ENCODE data around the gene GFM2. TPM values are rescaled to one million over a fixed set of nuclear protein-coding genes. Genes with fewer than 3 reads are reported as not detected.
"Not testable (repeated sequence)": the region's sequence is repeated elsewhere in the genome, so short reads cannot be mapped to it uniquely, and the experiment has no call there.

Gene GFM2
- total RNA-seq = 32.4 and 35.5 TPM in 2 replicates

GRCh38 chr5:74766849-74767578 lies at the start of gene GFM2, which contains the start of gene NSA2:
Gene GFM2, minus strand, starts transcription at chr5:74767117. Its CDS starts 3,375 bp downstream, at chr5:74763742.
Gene NSA2, plus strand, starts transcription at chr5:74767249. Its CDS starts 112 bp downstream, at chr5:74767361.
- H3K36me3 Mint-ChIP-seq (ENCODE audit: low read depth) = peaks cover 28% of the 10 kb centered on the region
- no peaks in the 10 kb centered on the region for H3K27me3 Mint-ChIP-seq (ENCODE audit: insufficient read depth)
- peak within 1 kb of the TSS; percentile 98 for H3K4me3 Mint-ChIP-seq
- peak; percentile 91 for DNase-seq (ENCODE audit: low spot score)
- no peaks in the 10 kb centered on the region for H3K9me3 Mint-ChIP-seq
- H3K27ac Mint-ChIP-seq = peak within 1 kb of the TSS; percentile 98
- intact Hi-C loops (cut with micrococcal nuclease) = loop anchor here (1.0 to 10.0 kb wide), 16 partner anchors 82 to 1490 kb away; partner anchors contain the start of genes ANKRA2, BTF3, CERT1 and ENC1
- H3K4me1 Mint-ChIP-seq (ENCODE audit: low read depth) = peaks cover 17% of the 10 kb centered on the region

- DNase-seq (ENCODE audit: low spot score) = no peak
- no peaks in the 10 kb centered on the region for H3K4me1 Mint-ChIP-seq (ENCODE audit: low read depth)
- H3K9me3 Mint-ChIP-seq = no peaks in the 10 kb centered on the region
- no peaks in the 10 kb centered on the region for H3K27me3 Mint-ChIP-seq (ENCODE audit: insufficient read depth)
- H3K27ac Mint-ChIP-seq = no peak overlapping the region
- intact Hi-C loops (cut with micrococcal nuclease) = no loop called here
- no peak overlapping the region for H3K4me3 Mint-ChIP-seq
- no peaks in the 10 kb centered on the region for H3K36me3 Mint-ChIP-seq (ENCODE audit: low read depth)
Observed at GRCh38 chr5:74810915-74811314, 44.0 kb upstream of the GFM2 start.

- Mint-ChIP-seq H3K36me3 (ENCODE audit: low read depth) (no peaks in the 10 kb centered on the region), H3K9me3 (no peaks in the 10 kb centered on the region), H3K4me3 (no peak overlapping the region), H3K27me3 (ENCODE audit: insufficient read depth) (no peaks in the 10 kb centered on the region), H3K27ac (no peak overlapping the region), H3K4me1 (ENCODE audit: low read depth) (no peaks in the 10 kb centered on the region)
- intact Hi-C loops (cut with micrococcal nuclease) = no loop called here
- no peak for DNase-seq (ENCODE audit: low spot score)
Observed at GRCh38 chr5:74801941-74802340, 35.0 kb upstream of the GFM2 start.

GRCh38 chr5:74801197-74801596 lies 34.3 kb upstream of the GFM2 start:
- H3K27me3 Mint-ChIP-seq (ENCODE audit: insufficient read depth) = no peaks in the 10 kb centered on the region
- DNase-seq (ENCODE audit: low spot score) = no peak
- no peaks in the 10 kb centered on the region for H3K9me3 Mint-ChIP-seq
- no peak overlapping the region for H3K4me3 Mint-ChIP-seq
- H3K27ac Mint-ChIP-seq = no peak overlapping the region
- no peaks in the 10 kb centered on the region for H3K4me1 Mint-ChIP-seq (ENCODE audit: low read depth)
- H3K36me3 Mint-ChIP-seq (ENCODE audit: low read depth) = no peaks in the 10 kb centered on the region
- intact Hi-C loops (cut with micrococcal nuclease) = no loop called here

- H3K4me3 Mint-ChIP-seq = no peak overlapping the region
- intact Hi-C loops (cut with micrococcal nuclease) = no loop called here
- H3K27ac Mint-ChIP-seq = no peak overlapping the region
- H3K4me1 Mint-ChIP-seq (ENCODE audit: low read depth) = no peaks in the 10 kb centered on the region
- H3K9me3 Mint-ChIP-seq = no peaks in the 10 kb centered on the region
- H3K36me3 Mint-ChIP-seq (ENCODE audit: low read depth) = no peaks in the 10 kb centered on the region
- no peak for DNase-seq (ENCODE audit: low spot score)
- H3K27me3 Mint-ChIP-seq (ENCODE audit: insufficient read depth) = no peaks in the 10 kb centered on the region
Observed at GRCh38 chr5:74798977-74799911, 32.3 kb upstream of the GFM2 start.

- H3K4me1 Mint-ChIP-seq (ENCODE audit: low read depth); H3K27ac Mint-ChIP-seq; H3K27me3 Mint-ChIP-seq (ENCODE audit: insufficient read depth); H3K36me3 Mint-ChIP-seq (ENCODE audit: low read depth); H3K4me3 Mint-ChIP-seq; DNase-seq (ENCODE audit: low spot score); intact Hi-C loops (cut with micrococcal nuclease); H3K9me3 Mint-ChIP-seq: not testable (repeated sequence)
Observed at GRCh38 chr5:74791669-74792068, 24.8 kb upstream of the GFM2 start.

- intact Hi-C loops (cut with micrococcal nuclease) = no loop called here
- no peak for DNase-seq (ENCODE audit: low spot score)
- H3K27ac Mint-ChIP-seq = no peak overlapping the region
- peaks cover 2% of the 10 kb centered on the region for H3K36me3 Mint-ChIP-seq (ENCODE audit: low read depth)
- H3K4me1 Mint-ChIP-seq (ENCODE audit: low read depth) = no peaks in the 10 kb centered on the region
- H3K27me3 Mint-ChIP-seq (ENCODE audit: insufficient read depth) = no peaks in the 10 kb centered on the region
- no peak overlapping the region for H3K4me3 Mint-ChIP-seq
- no peaks in the 10 kb centered on the region for H3K9me3 Mint-ChIP-seq
Observed at GRCh38 chr5:74787424-74787823, 20.5 kb upstream of the GFM2 start.

- H3K4me3 Mint-ChIP-seq = no peak overlapping the region
- no peaks in the 10 kb centered on the region for H3K4me1 Mint-ChIP-seq (ENCODE audit: low read depth)
- DNase-seq (ENCODE audit: low spot score) = no peak
- H3K9me3 Mint-ChIP-seq = no peaks in the 10 kb centered on the region
- intact Hi-C loops (cut with micrococcal nuclease) = no loop called here
- H3K27ac Mint-ChIP-seq = no peak overlapping the region
- H3K36me3 Mint-ChIP-seq (ENCODE audit: low read depth) = peaks cover under 1% of the 10 kb centered on the region
- no peaks in the 10 kb centered on the region for H3K27me3 Mint-ChIP-seq (ENCODE audit: insufficient read depth)
Observed at GRCh38 chr5:74786851-74787250, 19.9 kb upstream of the GFM2 start.

- Mint-ChIP-seq H3K27ac (no peak overlapping the region), H3K27me3 (ENCODE audit: insufficient read depth) (no peaks in the 10 kb centered on the region), H3K4me1 (ENCODE audit: low read depth) (no peaks in the 10 kb centered on the region), H3K36me3 (ENCODE audit: low read depth) (peaks cover 14% of the 10 kb centered on the region), H3K9me3 (no peaks in the 10 kb centered on the region), H3K4me3 (no peak overlapping the region)
- intact Hi-C loops (cut with micrococcal nuclease) = no loop called here
- no peak for DNase-seq (ENCODE audit: low spot score)
Observed at GRCh38 chr5:74778609-74779008, 11.7 kb upstream of the GFM2 start.

- no peaks in the 10 kb centered on the region for H3K27me3 Mint-ChIP-seq (ENCODE audit: insufficient read depth)
- DNase-seq (ENCODE audit: low spot score) = no peak
- H3K27ac Mint-ChIP-seq = no peak overlapping the region
- peaks cover 15% of the 10 kb centered on the region for H3K4me1 Mint-ChIP-seq (ENCODE audit: low read depth)
- no peaks in the 10 kb centered on the region for H3K9me3 Mint-ChIP-seq
- no peak overlapping the region for H3K4me3 Mint-ChIP-seq
- H3K36me3 Mint-ChIP-seq (ENCODE audit: low read depth) = peaks cover 35% of the 10 kb centered on the region
- intact Hi-C loops (cut with micrococcal nuclease) = no loop called here
Observed at GRCh38 chr5:74772359-74772758, 5.4 kb upstream of the GFM2 start.

GRCh38 chr5:74767579-74767913 lies 629 bp upstream of the GFM2 start:
- DNase-seq (ENCODE audit: low spot score) = no peak
- Mint-ChIP-seq H3K27me3 (ENCODE audit: insufficient read depth) (no peaks in the 10 kb centered on the region), H3K9me3 (no peaks in the 10 kb centered on the region), H3K4me1 (ENCODE audit: low read depth) (peaks cover 20% of the 10 kb centered on the region), H3K4me3 (peak overlapping the region; percentile 98), H3K27ac (peak overlapping the region; percentile 98), H3K36me3 (ENCODE audit: low read depth) (peaks cover 27% of the 10 kb centered on the region)
- intact Hi-C loops (cut with micrococcal nuclease) = loop anchor here (1.0 to 10.0 kb wide), 14 partner anchors 85 to 1490 kb away; partner anchors contain the start of genes ANKRA2, BTF3, CERT1 and ENC1

- DNase-seq (ENCODE audit: low spot score) = peak; percentile 4
Observed at GRCh38 chr5:74766418-74766848, 484 bp downstream of the GFM2 start.

GRCh38 chr5:74765929-74766328 lies 988 bp downstream of the GFM2 start:
- peaks cover 25% of the 10 kb centered on the region for H3K4me1 Mint-ChIP-seq (ENCODE audit: low read depth)
- peaks cover 27% of the 10 kb centered on the region for H3K36me3 Mint-ChIP-seq (ENCODE audit: low read depth)
- no peaks in the 10 kb centered on the region for H3K9me3 Mint-ChIP-seq
- no peaks in the 10 kb centered on the region for H3K27me3 Mint-ChIP-seq (ENCODE audit: insufficient read depth)
- no peak for DNase-seq (ENCODE audit: low spot score)
- no peak overlapping the region for H3K27ac Mint-ChIP-seq
- peak overlapping the region; percentile 98 for H3K4me3 Mint-ChIP-seq
- intact Hi-C loops (cut with micrococcal nuclease) = loop anchor here (1.0 to 10.0 kb wide), 10 partner anchors 81 to 1491 kb away; partner anchors contain the start of genes BTF3, ENC1, GCNT4 and HEXB

More at GRCh38 chr5:74766418-74766848, 484 bp downstream of the GFM2 start:
- peaks cover 23% of the 10 kb centered on the region for H3K4me1 Mint-ChIP-seq (ENCODE audit: low read depth)
- peak overlapping the region; percentile 98 for H3K4me3 Mint-ChIP-seq
- intact Hi-C loops (cut with micrococcal nuclease) = loop anchor here (1.0 to 10.0 kb wide), 10 partner anchors 81 to 1491 kb away; partner anchors contain the start of genes BTF3, ENC1, GCNT4 and HEXB
- H3K9me3 Mint-ChIP-seq = no peaks in the 10 kb centered on the region
- no peaks in the 10 kb centered on the region for H3K27me3 Mint-ChIP-seq (ENCODE audit: insufficient read depth)
- peaks cover 27% of the 10 kb centered on the region for H3K36me3 Mint-ChIP-seq (ENCODE audit: low read depth)
- H3K27ac Mint-ChIP-seq = peak overlapping the region; percentile 98
